ENCODE measurements around the gene IL18BP. TPM values are rescaled to one million over a fixed set of nuclear protein-coding genes. Genes with fewer than 3 reads are reported as not detected.

Gene IL18BP
- total RNA-seq, 2 donors from 2014 or later = 3.1 to 13.9 TPM

GRCh38 chr11:72036687-72037086, 38.0 kb downstream of the IL18BP start:
- DNase-seq (ENCODE audit: low spot score) = no peak
- TF ChIP-seq POLR2A (IDR thresholded peaks at IDR 0.05) (no peak), POLR2AphosphoS5 (IDR thresholded peaks at IDR 0.05) (no peak), CTCF (IDR thresholded peaks at IDR 0.05) (no peak)
- H3K4me3 ChIP-seq = no peak overlapping the region
- 67% methylated on average over 3 of the region's 3 CpGs for WGBS
- H3K27me3 ChIP-seq (replicated peaks; ENCODE audit: insufficient read depth) = no peaks in the 10 kb centered on the region
- peak overlapping the region in 1 of 2 donors; percentile 42 for H3K27ac ChIP-seq
- peaks cover 14% of the 10 kb centered on the region for H3K4me1 ChIP-seq (replicated peaks)
- no peaks in the 10 kb centered on the region for H3K36me3 ChIP-seq
- intact Hi-C loops (cut with DNase I) = loop anchor here (10.0 kb wide), 1 partner anchor 188 kb away; the partner anchor contains the start of gene INPPL1
- no peaks in the 10 kb centered on the region for H3K9me3 ChIP-seq

- 19% methylated on average over 4 of the region's 4 CpGs for WGBS
Observed at GRCh38 chr11:72037554-72038311, 39.0 kb downstream of the IL18BP start.

GRCh38 chr11:72038491-72038890, 39.8 kb downstream of the IL18BP start:
- Histone ChIP-seq H3K4me3 (peak overlapping the region; percentile 38 to 51), H3K27ac (peak overlapping the region; percentile 97 to 98), H3K4me1 (replicated peaks) (peaks cover 23% of the 10 kb centered on the region), H3K27me3 (replicated peaks; ENCODE audit: insufficient read depth) (no peaks in the 10 kb centered on the region), H3K9me3 (no peaks in the 10 kb centered on the region), H3K36me3 (no peaks in the 10 kb centered on the region)
- 6% methylated on average over 2 of the region's 2 CpGs for WGBS
- intact Hi-C loops (cut with DNase I) = loop anchor here (10.0 kb wide), 1 partner anchor 186 kb away; the partner anchor contains the start of gene INPPL1
- DNase-seq (ENCODE audit: low spot score) = peak; percentile 78
- peak; percentile 56 for TF ChIP-seq POLR2A (IDR thresholded peaks at IDR 0.05)
- no peak for TF ChIP-seq CTCF (IDR thresholded peaks at IDR 0.05)
- TF ChIP-seq POLR2AphosphoS5 (IDR thresholded peaks at IDR 0.05) = peak; percentile 88

More at GRCh38 chr11:72037554-72038311, 39.0 kb downstream of the IL18BP start:
- DNase-seq (ENCODE audit: low spot score) = no peak
- peak overlapping the region; percentile 38 to 51 for H3K4me3 ChIP-seq
- peak overlapping the region; percentile 97 to 98 for H3K27ac ChIP-seq
- intact Hi-C loops (cut with DNase I) = loop anchor here (10.0 kb wide), 1 partner anchor 187 kb away; the partner anchor contains the start of gene INPPL1
- H3K27me3 ChIP-seq (replicated peaks; ENCODE audit: insufficient read depth) = no peaks in the 10 kb centered on the region
- peaks cover 20% of the 10 kb centered on the region for H3K4me1 ChIP-seq (replicated peaks)
- no peaks in the 10 kb centered on the region for H3K36me3 ChIP-seq
- no peaks in the 10 kb centered on the region for H3K9me3 ChIP-seq
- TF ChIP-seq POLR2AphosphoS5 (IDR thresholded peaks at IDR 0.05) (no peak), POLR2A (IDR thresholded peaks at IDR 0.05) (no peak)

- intact Hi-C loops (cut with DNase I) = loop anchor here (10.0 kb wide), 1 partner anchor 186 kb away; the partner anchor contains the start of gene INPPL1
- Histone ChIP-seq H3K36me3 (no peaks in the 10 kb centered on the region), H3K27me3 (replicated peaks; ENCODE audit: insufficient read depth) (no peaks in the 10 kb centered on the region), H3K27ac (peak overlapping the region; percentile 97 to 98), H3K4me3 (peak overlapping the region; percentile 38 to 51), H3K9me3 (no peaks in the 10 kb centered on the region), H3K4me1 (replicated peaks) (peaks cover 27% of the 10 kb centered on the region)
- TF ChIP-seq CTCF (IDR thresholded peaks at IDR 0.05) (no peak), POLR2A (IDR thresholded peaks at IDR 0.05) (no peak), POLR2AphosphoS5 (IDR thresholded peaks at IDR 0.05) (no peak)
- DNase-seq (ENCODE audit: low spot score) = peak; percentile 23
- WGBS = 8% methylated on average over 5 of the region's 5 CpGs
Observed at GRCh38 chr11:72039031-72039855, 40.5 kb downstream of the IL18BP start.

GRCh38 chr11:72039856-72040401, 41.2 kb downstream of the IL18BP start:
- Histone ChIP-seq H3K27me3 (replicated peaks; ENCODE audit: insufficient read depth) (no peaks in the 10 kb centered on the region), H3K4me1 (replicated peaks) (peaks cover 27% of the 10 kb centered on the region), H3K9me3 (no peaks in the 10 kb centered on the region), H3K4me3 (peak overlapping the region; percentile 38 to 51), H3K36me3 (no peaks in the 10 kb centered on the region), H3K27ac (peak overlapping the region; percentile 97 to 98)
- intact Hi-C loops (cut with DNase I) = loop anchor here (2.0 to 10.0 kb wide), 2 partner anchors 41 to 185 kb away; partner anchors contain the start of genes INPPL1, LRRC51 and NUMA1
- TF ChIP-seq POLR2AphosphoS5 (IDR thresholded peaks at IDR 0.05) = peak; percentile 15
- no peak for TF ChIP-seq POLR2A (IDR thresholded peaks at IDR 0.05)
- 2% methylated on average over 6 of the region's 6 CpGs for WGBS
- DNase-seq (ENCODE audit: low spot score) = peak; percentile 71

All from prostate gland (tissue), 2 donors.